Hair follicular keratinocyte (primary cell): Measurements from ENCODE around the gene IWS1. TPM values are rescaled to one million over a fixed set of nuclear protein-coding genes. Genes with fewer than 3 reads are reported as not detected.

Experiments used
- total RNA-seq: library from RNA; depleted of rRNA; stranded (reverse); fragments of >200 nt; gene quantifications from 2 replicates; pipeline ENCODE4 v1.2.3, GENCODE V29; 2015

Gene IWS1
- total RNA-seq: 30.5 and 40.7 TPM in 2 replicates

GRCh38 chr2:127526132-127527000 lies at the start of gene IWS1:
TSS of gene IWS1 (minus strand) at chr2:127526489. CDS start at chr2:127526208, 281 bp downstream.

DNA sequence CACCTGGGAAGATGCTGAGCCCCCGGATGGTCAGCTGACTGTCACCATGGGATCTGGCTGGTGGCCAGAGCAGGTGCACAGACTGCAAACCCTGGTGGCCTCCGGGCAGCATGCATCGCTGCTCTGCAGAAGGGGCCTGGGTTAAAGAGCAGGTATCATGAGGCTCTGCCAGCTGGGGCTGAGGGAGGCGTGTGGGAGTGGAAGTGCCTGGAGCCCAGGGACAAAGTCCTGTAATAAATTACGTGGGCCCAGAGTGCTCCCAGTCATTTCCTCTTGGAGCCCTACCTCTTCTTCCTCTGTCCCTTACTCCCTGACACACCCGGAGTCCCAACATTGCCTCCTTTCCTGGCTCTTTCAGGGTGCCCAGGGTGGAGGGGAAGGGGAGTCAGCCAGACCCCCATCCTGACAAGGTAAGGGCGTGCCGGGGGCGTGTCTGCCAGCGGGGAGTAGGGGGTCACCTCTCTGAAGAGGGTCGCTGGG lies 9.2 kb upstream of the IWS1 start, which contains the start of gene MYO7B:
Gene MYO7B, plus strand, starts transcription at position 262 of the 480 bp plus-strand sequence. CDS start 24,040 bp downstream, outside the sequence.

Other genes starting within 250 kb of the IWS1 start
- 15.5 and 24.3 TPM in 2 replicates for gene ERCC3, start 232.3 kb downstream of the IWS1 start, total RNA-seq
- 17.7 and 22.3 TPM in 2 replicates for gene MAP3K2, start 138.5 kb downstream of the IWS1 start, total RNA-seq
- gene PROC, start 108.1 kb downstream of the IWS1 start, total RNA-seq: 0.16 and 0.19 TPM in 2 replicates
- not detected in 2 replicates for gene MYO7B, start 9.2 kb upstream of the IWS1 start, total RNA-seq
- not detected in 2 replicates for gene GPR17, start 119.7 kb upstream of the IWS1 start, total RNA-seq
- not detected in 2 replicates for gene LIMS2, start 149.0 kb upstream of the IWS1 start, total RNA-seq
- 3.6 and 6.6 TPM in 2 replicates for gene SFT2D3, start 175.0 kb upstream of the IWS1 start, total RNA-seq